HCT116 (cell line): Measurements from ENCODE around the gene TRIB2. TPM values are rescaled to one million over a fixed set of nuclear protein-coding genes. Genes with fewer than 3 reads are reported as not detected.

Source experiments
- ATAC-seq: fragments of 200-7000 bp; cut with Tn5 transposase; 2 replicates; pipeline ENCODE4 v1.9.1; 2020; ENCODE audit warnings: mild to moderate bottlenecking, moderate library complexity
- BruUV-seq: library from RNA; stranded (reverse); fragments of 400-500 nt; replicated peaks from 2 replicates; lab custom pipeline; 2021; lab: Mats Ljungman, UMichigan
- CTCF ChIA-PET: fragments of 300-600 bp; sonication (Branson Sonifier 250); formaldehyde crosslinking; loops from one replicate; lab custom pipeline; 2021; ENCODE audit warnings: antibody characterized with exemption; lab: Charles Lee
- POLR2A ChIA-PET: fragments of 300-600, 350-600 bp; sonication (Branson Sonifier 250); formaldehyde crosslinking; loops from one replicate; lab custom pipeline; 2021; ENCODE audit warnings: antibody characterized with exemption; lab: Charles Lee
- RAD21 ChIA-PET, 2 experiments: fragments of 300-600 bp; sonication (Branson Sonifier 250); formaldehyde crosslinking; loops; one replicate each; lab custom pipeline; 2023; ENCODE audit warnings: low total read pairs in 2 of 2; ENCODE audit not compliant: uncharacterized antibody in 2 of 2, unreplicated experiment in 2 of 2, low non-redundant PET in 1 of 2; lab: Charles Lee
- DNase-seq: peaks from one replicate; pipeline ENCODE4 v3.0.0-alpha.2; 2010; ENCODE audit warnings: low read depth, low spot score
- H2AFZ ChIP-seq: fragments of 200-600 bp; shearing (Covaris generic), sonication (generic); 2 replicates; pipeline ENCODE4 v1.6.1; 2017; ENCODE audit warnings: low read depth, mixed run types, mixed read lengths, antibody characterized with exemption, low read length; ENCODE audit not compliant: poor library complexity, severe bottlenecking
- H3K27ac ChIP-seq: 2 replicates; pipeline ENCODE4 v1.5.1; 2012; ENCODE audit warnings: low read depth, low read length
- H3K27me3 ChIP-seq: fragments of 200-600 bp; sonication (generic); 2 replicates; pipeline ENCODE4 v1.6.1; 2016; ENCODE audit warnings: mixed run types, low read length, mixed read lengths; ENCODE audit not compliant: insufficient read depth
- H3K36me3 ChIP-seq, 2 experiments: fragments of 200-500 bp in 1 of 2; fragments of 200-600 bp in 1 of 2; sonication (Bioruptor generic) in 1 of 2; sonication (generic) in 1 of 2; 2 replicates each; pipeline versions ENCODE4 v1.5.1 to v1.6.1; 2014 to 2016; ENCODE audit warnings: low read length in 2 of 2, inconsistent platforms in 1 of 2, mixed read lengths in 1 of 2, mixed run types in 1 of 2; ENCODE audit not compliant: insufficient read depth in 2 of 2, control insufficient read depth in 1 of 2
- H3K4me1 ChIP-seq, 2 experiments: fragments of 200-600 bp in 1 of 2; sonication (generic) in 1 of 2; 2 replicates each; pipeline versions ENCODE4 v1.5.1 to v1.6.1; 2012 to 2017; ENCODE audit warnings: low read length in 2 of 2, inconsistent platforms in 1 of 2, mild to moderate bottlenecking in 1 of 2, mixed read lengths in 1 of 2, mixed run types in 1 of 2, moderate library complexity in 1 of 2; ENCODE audit not compliant: insufficient read depth in 2 of 2, control insufficient read depth in 1 of 2
- H3K4me2 ChIP-seq: fragments of 200-600 bp; sonication (generic); 2 replicates; pipeline ENCODE4 v1.6.1; 2017; ENCODE audit warnings: mixed run types, low read length, mixed read lengths
- H3K4me3 ChIP-seq, 2 experiments: fragments of 200-600 bp in 1 of 2; sonication (generic) in 1 of 2; replicated peaks in 1 of 2; 2 replicates each; pipeline ENCODE4 v1.5.1; 2011 to 2016; ENCODE audit warnings: low read length in 2 of 2, control low read depth in 1 of 2, low read depth in 1 of 2, mild to moderate bottlenecking in 1 of 2, mixed read lengths in 1 of 2, mixed run types in 1 of 2
- H3K79me2 ChIP-seq: fragments of 200-600 bp; sonication (generic); 2 replicates; pipeline ENCODE4 v1.6.1; 2017; ENCODE audit warnings: mild to moderate bottlenecking, mixed run types, low read length, moderate library complexity, mixed read lengths; ENCODE audit not compliant: insufficient read depth
- H3K9ac ChIP-seq: fragments of 200-600 bp; sonication (generic); 2 replicates; pipeline ENCODE4 v1.6.1; 2016; ENCODE audit warnings: low read length, mixed read lengths
- H3K9me2 ChIP-seq: fragments of 200-600 bp; sonication (generic), shearing (Covaris generic); 2 replicates; pipeline ENCODE4 v1.6.1; 2017; ENCODE audit warnings: mixed run types, mild to moderate bottlenecking, moderate library complexity; ENCODE audit not compliant: insufficient read depth
- H3K9me3 ChIP-seq, 2 experiments: fragments of 200-500 bp in 1 of 2; fragments of 200-600 bp in 1 of 2; sonication (Bioruptor generic) in 1 of 2; sonication (generic) in 1 of 2; 2 replicates each; pipeline ENCODE4 v1.6.1; 2014 to 2017; ENCODE audit warnings: low read length in 2 of 2, mixed read lengths in 2 of 2, inconsistent platforms in 1 of 2, low read depth in 1 of 2, mild to moderate bottlenecking in 1 of 2, mixed run types in 1 of 2, moderate library complexity in 1 of 2; ENCODE audit not compliant: control insufficient read depth in 1 of 2, insufficient read depth in 1 of 2
- H4K20me1 ChIP-seq: fragments of 200-600 bp; sonication (generic), shearing (Covaris generic); 2 replicates; pipeline ENCODE4 v1.6.1; 2017; ENCODE audit warnings: mixed run types, mild to moderate bottlenecking, moderate library complexity; ENCODE audit not compliant: insufficient read depth
- ATF3 ChIP-seq: IDR thresholded peaks from 2 replicates; pipeline ENCODE4 v1.6.1; 2012
- CBX3 ChIP-seq: IDR thresholded peaks from 2 replicates; pipeline ENCODE4 v1.6.1; 2012; ENCODE audit warnings: low read depth
- CEBPB ChIP-seq: IDR thresholded peaks from 2 replicates; pipeline ENCODE4 v1.6.1; 2012; ENCODE audit warnings: low read depth
- ELF1 ChIP-seq: IDR thresholded peaks from 2 replicates; pipeline ENCODE4 v1.6.1; 2012; ENCODE audit warnings: low read depth, borderline replicate concordance
- EZH2phosphoT487 ChIP-seq: fragments of 200-600 bp; IDR thresholded peaks from 2 replicates; pipeline ENCODE4 v1.6.1; 2018; ENCODE audit warnings: antibody characterized with exemption, borderline replicate concordance
- JUND ChIP-seq: IDR thresholded peaks from 2 replicates; pipeline ENCODE4 v1.6.1; 2012
- RAD21 ChIP-seq: IDR thresholded peaks from 2 replicates; pipeline ENCODE4 v1.6.1; 2012; ENCODE audit warnings: low read depth, mild to moderate bottlenecking
- SIN3A ChIP-seq: IDR thresholded peaks from 2 replicates; pipeline ENCODE4 v1.6.1; 2012; ENCODE audit warnings: low read depth
- SP1 ChIP-seq: IDR thresholded peaks from 2 replicates; pipeline ENCODE4 v1.6.1; 2012; ENCODE audit warnings: low read depth
- SRF ChIP-seq: IDR thresholded peaks from 2 replicates; pipeline ENCODE4 v1.6.1; 2012; ENCODE audit warnings: low read depth
- TCF7L2 ChIP-seq: IDR thresholded peaks from 2 replicates; pipeline ENCODE4 v1.7.0; 2011; ENCODE audit warnings: borderline replicate concordance, inconsistent platforms; ENCODE audit not compliant: insufficient read depth, insufficient read length; ENCODE audit errors: extremely low read depth
- YY1 ChIP-seq: IDR thresholded peaks from 2 replicates; pipeline ENCODE4 v1.6.1; 2011; ENCODE audit warnings: low read length, low read depth, moderate library complexity, mild to moderate bottlenecking; ENCODE audit not compliant: insufficient replicate concordance; ENCODE audit errors: extremely low read depth
- ZFX ChIP-seq: fragments of 450-650 bp; IDR thresholded peaks from 2 replicates; pipeline ENCODE4 v1.6.1; 2017
- ZNF274 ChIP-seq: fragments of 200-500 bp; sonication (Bioruptor generic); IDR thresholded peaks from 2 replicates; pipeline ENCODE4 v1.6.1; 2014; ENCODE audit warnings: mild to moderate bottlenecking, low read depth, low read length, inconsistent platforms
- intact Hi-C: fragments of 100-400 bp; cut with micrococcal nuclease; formaldehyde crosslinking; loops from 2 replicates; pipeline ENCODE4 v1.10.0; 2022
- total RNA-seq: library from RNA; stranded (reverse); gene quantifications from one replicate; pipeline ENCODE4 v1.2.1, GENCODE V29; 2021; ENCODE audit not compliant: unreplicated experiment
- TF ChIP-seq, protein P1 (sequence below), 3 experiments: fragments of 200-600 bp in 1 of 3; sonication (generic) in 1 of 3; IDR thresholded peaks in 2 of 3; conservative IDR thresholded peaks in 1 of 3; 2 replicates each; pipeline ENCODE4 v1.5.1; 2012 to 2017; ENCODE audit warnings: low read depth in 2 of 3, low read length in 2 of 3, antibody characterized with exemption in 1 of 3, borderline replicate concordance in 1 of 3, control low read depth in 1 of 3, mild to moderate bottlenecking in 1 of 3, mixed read lengths in 1 of 3, mixed run types in 1 of 3, moderate library complexity in 1 of 3; ENCODE audit not compliant: insufficient read depth in 1 of 3
- TF ChIP-seq, protein P2 (sequence below): IDR thresholded peaks from 2 replicates; pipeline ENCODE4 v1.6.1; 2012
- TF ChIP-seq, protein P3 (sequence below): IDR thresholded peaks from 2 replicates; pipeline ENCODE4 v1.6.1; 2012; ENCODE audit warnings: low read depth

The TRIB2 gene
- total RNA-seq, 1 experiment from 2014 or later: 12.4 TPM

- Histone ChIP-seq H2AFZ (no peak overlapping the region), H3K4me2 (no peak overlapping the region), H3K4me3 (no peak overlapping the region), H4K20me1 (no peaks in the 10 kb centered on the region), H3K9ac (no peak overlapping the region), H3K9me3 (no peaks in the 10 kb centered on the region)
- ChIA-PET RAD21 (no interaction called here), POLR2A (no interaction called here)
- no peak for TF ChIP-seq CEBPB
- TF ChIP-seq, protein P1, sequence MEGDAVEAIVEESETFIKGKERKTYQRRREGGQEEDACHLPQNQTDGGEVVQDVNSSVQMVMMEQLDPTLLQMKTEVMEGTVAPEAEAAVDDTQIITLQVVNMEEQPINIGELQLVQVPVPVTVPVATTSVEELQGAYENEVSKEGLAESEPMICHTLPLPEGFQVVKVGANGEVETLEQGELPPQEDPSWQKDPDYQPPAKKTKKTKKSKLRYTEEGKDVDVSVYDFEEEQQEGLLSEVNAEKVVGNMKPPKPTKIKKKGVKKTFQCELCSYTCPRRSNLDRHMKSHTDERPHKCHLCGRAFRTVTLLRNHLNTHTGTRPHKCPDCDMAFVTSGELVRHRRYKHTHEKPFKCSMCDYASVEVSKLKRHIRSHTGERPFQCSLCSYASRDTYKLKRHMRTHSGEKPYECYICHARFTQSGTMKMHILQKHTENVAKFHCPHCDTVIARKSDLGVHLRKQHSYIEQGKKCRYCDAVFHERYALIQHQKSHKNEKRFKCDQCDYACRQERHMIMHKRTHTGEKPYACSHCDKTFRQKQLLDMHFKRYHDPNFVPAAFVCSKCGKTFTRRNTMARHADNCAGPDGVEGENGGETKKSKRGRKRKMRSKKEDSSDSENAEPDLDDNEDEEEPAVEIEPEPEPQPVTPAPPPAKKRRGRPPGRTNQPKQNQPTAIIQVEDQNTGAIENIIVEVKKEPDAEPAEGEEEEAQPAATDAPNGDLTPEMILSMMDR (IDR thresholded peaks at IDR 0.05 in 2 of 3, conservative IDR thresholded peaks at IDR 0.05 in 1 of 3; ENCODE audit: borderline replicate concordance in 1 of 3, insufficient read depth in 1 of 3, low read depth in 2 of 3, low read length in 2 of 3): no peak
- no peak for TF ChIP-seq ATF3
- TF ChIP-seq ELF1: no peak
- TF ChIP-seq CBX3: no peak
- TF ChIP-seq EZH2phosphoT487: no peak
- no peak for TF ChIP-seq TCF7L2
- TF ChIP-seq ZFX: no peak
- TF ChIP-seq, protein P2, sequence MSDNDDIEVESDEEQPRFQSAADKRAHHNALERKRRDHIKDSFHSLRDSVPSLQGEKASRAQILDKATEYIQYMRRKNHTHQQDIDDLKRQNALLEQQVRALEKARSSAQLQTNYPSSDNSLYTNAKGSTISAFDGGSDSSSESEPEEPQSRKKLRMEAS: no peak
- no peak for TF ChIP-seq ZNF274
- no peak for TF ChIP-seq RAD21
- TF ChIP-seq YY1: no peak
- TF ChIP-seq SP1: no peak
- TF ChIP-seq SIN3A: no peak
- TF ChIP-seq, protein P3, sequence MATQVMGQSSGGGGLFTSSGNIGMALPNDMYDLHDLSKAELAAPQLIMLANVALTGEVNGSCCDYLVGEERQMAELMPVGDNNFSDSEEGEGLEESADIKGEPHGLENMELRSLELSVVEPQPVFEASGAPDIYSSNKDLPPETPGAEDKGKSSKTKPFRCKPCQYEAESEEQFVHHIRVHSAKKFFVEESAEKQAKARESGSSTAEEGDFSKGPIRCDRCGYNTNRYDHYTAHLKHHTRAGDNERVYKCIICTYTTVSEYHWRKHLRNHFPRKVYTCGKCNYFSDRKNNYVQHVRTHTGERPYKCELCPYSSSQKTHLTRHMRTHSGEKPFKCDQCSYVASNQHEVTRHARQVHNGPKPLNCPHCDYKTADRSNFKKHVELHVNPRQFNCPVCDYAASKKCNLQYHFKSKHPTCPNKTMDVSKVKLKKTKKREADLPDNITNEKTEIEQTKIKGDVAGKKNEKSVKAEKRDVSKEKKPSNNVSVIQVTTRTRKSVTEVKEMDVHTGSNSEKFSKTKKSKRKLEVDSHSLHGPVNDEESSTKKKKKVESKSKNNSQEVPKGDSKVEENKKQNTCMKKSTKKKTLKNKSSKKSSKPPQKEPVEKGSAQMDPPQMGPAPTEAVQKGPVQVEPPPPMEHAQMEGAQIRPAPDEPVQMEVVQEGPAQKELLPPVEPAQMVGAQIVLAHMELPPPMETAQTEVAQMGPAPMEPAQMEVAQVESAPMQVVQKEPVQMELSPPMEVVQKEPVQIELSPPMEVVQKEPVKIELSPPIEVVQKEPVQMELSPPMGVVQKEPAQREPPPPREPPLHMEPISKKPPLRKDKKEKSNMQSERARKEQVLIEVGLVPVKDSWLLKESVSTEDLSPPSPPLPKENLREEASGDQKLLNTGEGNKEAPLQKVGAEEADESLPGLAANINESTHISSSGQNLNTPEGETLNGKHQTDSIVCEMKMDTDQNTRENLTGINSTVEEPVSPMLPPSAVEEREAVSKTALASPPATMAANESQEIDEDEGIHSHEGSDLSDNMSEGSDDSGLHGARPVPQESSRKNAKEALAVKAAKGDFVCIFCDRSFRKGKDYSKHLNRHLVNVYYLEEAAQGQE: no peak
- TF ChIP-seq JUND: no peak
- TF ChIP-seq SRF: no peak
- TF ChIP-seq, all 23 proteins: peak for 0
- peaks cover 0 to 8% of the 10 kb centered on the region in 2 experiments; a peak in 1 of 4 replicates for H3K4me1 ChIP-seq
- CTCF ChIA-PET: no interaction called here
- no peaks in the 10 kb centered on the region for H3K36me3 ChIP-seq
- no peak for ATAC-seq
- no peaks in the 10 kb centered on the region for H3K27me3 ChIP-seq
- H3K9me2 ChIP-seq: 0 out of 2 replicates have a peak, but pooled peaks cover 4% of the 10 kb centered on the region
- intact Hi-C loops: no loop called here
- no peak overlapping the region for H3K27ac ChIP-seq
- DNase-seq: no peak
- no peaks in the 10 kb centered on the region for H3K79me2 ChIP-seq
- BruUV-seq: no TSS peak
These were observed 46.2 kb downstream of the TRIB2 start for GRCh38 chr2:12762976-12763375.
